GM12878 (cell line): Measurements from ENCODE around the gene SEPTIN6. TPM values are rescaled to one million over a fixed set of nuclear protein-coding genes. Genes with fewer than 3 reads are reported as not detected.

Experiments
- CBX3 ChIP-seq: fragments of 200-600 bp; sonication (generic); IDR thresholded peaks from 2 replicates; pipeline ENCODE4 v1.6.1; 2016; ENCODE audit warnings: low read depth, borderline replicate concordance
- CREB1 ChIP-seq: IDR thresholded peaks from 2 replicates; pipeline ENCODE4 v1.6.1; 2012; ENCODE audit warnings: low read depth, mild to moderate bottlenecking, inconsistent platforms
- DPF2 ChIP-seq: fragments of 450-650 bp; IDR thresholded peaks from 2 replicates; pipeline ENCODE4 v1.6.1; 2017; ENCODE audit warnings: mild to moderate bottlenecking
- KLF5 ChIP-seq: fragments of 450-650 bp; IDR thresholded peaks from 2 replicates; pipeline ENCODE4 v1.6.1; 2014; ENCODE audit warnings: mild to moderate bottlenecking; ENCODE audit not compliant: partially characterized antibody
- MYB ChIP-seq: fragments of 150-350 bp; IDR thresholded peaks from 2 replicates; pipeline ENCODE4 v1.6.1; 2014; ENCODE audit warnings: mild to moderate bottlenecking, low read depth, low read length, borderline replicate concordance
- NFIC ChIP-seq: IDR thresholded peaks from 2 replicates; pipeline ENCODE4 v1.6.1; 2012; ENCODE audit warnings: low read depth, mild to moderate bottlenecking, inconsistent platforms, low read length, moderate library complexity
- POLR2AphosphoS2 ChIP-seq: IDR thresholded peaks from 2 replicates; pipeline ENCODE4 v1.6.1; 2011; ENCODE audit warnings: low read depth, mild to moderate bottlenecking, low read length, improper control_type of control experiment, moderate library complexity
- RBBP5 ChIP-seq: fragments of 200-600 bp; sonication (generic); conservative IDR thresholded peaks from 2 replicates; pipeline ENCODE4 v1.6.1; 2016
- RFX5 ChIP-seq: IDR thresholded peaks from 2 replicates; pipeline ENCODE4 v1.6.1; 2011; ENCODE audit warnings: low read depth, low read length, improper control_type of control experiment
- SP1 ChIP-seq: IDR thresholded peaks from one replicate; pipeline ENCODE4 v1.6.1; 2011; ENCODE audit warnings: low read depth, low read length
- SREBF2 ChIP-seq: IDR thresholded peaks from 2 replicates; pipeline ENCODE4 v1.6.1; 2012; ENCODE audit warnings: mild to moderate bottlenecking, low read length
- STAT3 ChIP-seq: IDR thresholded peaks from 2 replicates; pipeline ENCODE4 v1.6.1; 2011; ENCODE audit warnings: low read depth, low read length, improper control_type of control experiment
- ZNF274 ChIP-seq: IDR thresholded peaks from one replicate; pipeline ENCODE4 v1.8.0; 2011; ENCODE audit not compliant: insufficient read length, insufficient read depth
- ZSCAN29 ChIP-seq: fragments of 450-650 bp; IDR thresholded peaks from 2 replicates; pipeline ENCODE4 v1.6.1; 2017; ENCODE audit warnings: mild to moderate bottlenecking, moderate library complexity
- ZZZ3 ChIP-seq: IDR thresholded peaks from 2 replicates; pipeline ENCODE4 v1.6.1; 2011; ENCODE audit warnings: low read depth; ENCODE audit not compliant: control insufficient read depth, insufficient read length
- polyA plus RNA-seq, 11 experiments: library from polyadenylated mRNA; depleted of rRNA in 4 of 11; unstranded in 6 of 11; stranded (reverse) in 5 of 11; fragments of >200 nt; fragmentation: Nextera tagmentation in 4 of 11; fragmentation: Illumina TruSeq in 1 of 11; extraction: Ambion mirVana in 4 of 11; extraction: Trizol in 1 of 11; gene quantifications; 1 replicate in 1 of 11; 2 replicates in 10 of 11; pipeline versions ENCODE4 v1.2.1 to v1.2.3, GENCODE V29; 2011 to 2016; ENCODE audit warnings: inconsistent platforms in 2 of 11, missing spikeins in 2 of 11, low read depth in 1 of 11
- total RNA-seq, 4 experiments: library from RNA; depleted of rRNA in 3 of 4; stranded (reverse); fragments of >200 nt in 3 of 4; fragmentation: Illumina TruSeq in 1 of 4; extraction: Trizol in 1 of 4; gene quantifications; 2 replicates each; pipeline versions ENCODE4 v1.2.1 to v1.2.3, GENCODE V29; 2013 to 2021
- TF ChIP-seq, protein P1 (sequence below): fragments of 450-650 bp; IDR thresholded peaks from 2 replicates; pipeline ENCODE4 v1.6.1; 2017; ENCODE audit warnings: mild to moderate bottlenecking
- TF ChIP-seq, protein P2 (sequence below): IDR thresholded peaks from 2 replicates; pipeline ENCODE4 v1.6.1; 2012; ENCODE audit warnings: mild to moderate bottlenecking, low read depth, low read length
- TF ChIP-seq, protein P3 (sequence below): fragments of 450-650 bp; IDR thresholded peaks from 2 replicates; pipeline ENCODE4 v1.6.1; 2017; ENCODE audit warnings: antibody characterized with exemption, mild to moderate bottlenecking, moderate library complexity
- TF ChIP-seq, protein P4 (sequence below): IDR thresholded peaks from 2 replicates; pipeline ENCODE4 v1.6.1; 2011; ENCODE audit warnings: low read depth, mild to moderate bottlenecking, low read length, moderate library complexity, borderline replicate concordance; ENCODE audit errors: extremely low read depth
- TF ChIP-seq, protein P5 (sequence below): IDR thresholded peaks from 2 replicates; pipeline ENCODE4 v1.6.1; 2012; ENCODE audit warnings: low read depth, low read length, improper control_type of control experiment

SEPTIN6 gene
- total and polyA plus RNA-seq, 10 of the 15 experiments (the other 5 are each of a cell fraction or from before 2014, with no cell fraction given): 37.2 to 353 (median 154) TPM

DNA sequence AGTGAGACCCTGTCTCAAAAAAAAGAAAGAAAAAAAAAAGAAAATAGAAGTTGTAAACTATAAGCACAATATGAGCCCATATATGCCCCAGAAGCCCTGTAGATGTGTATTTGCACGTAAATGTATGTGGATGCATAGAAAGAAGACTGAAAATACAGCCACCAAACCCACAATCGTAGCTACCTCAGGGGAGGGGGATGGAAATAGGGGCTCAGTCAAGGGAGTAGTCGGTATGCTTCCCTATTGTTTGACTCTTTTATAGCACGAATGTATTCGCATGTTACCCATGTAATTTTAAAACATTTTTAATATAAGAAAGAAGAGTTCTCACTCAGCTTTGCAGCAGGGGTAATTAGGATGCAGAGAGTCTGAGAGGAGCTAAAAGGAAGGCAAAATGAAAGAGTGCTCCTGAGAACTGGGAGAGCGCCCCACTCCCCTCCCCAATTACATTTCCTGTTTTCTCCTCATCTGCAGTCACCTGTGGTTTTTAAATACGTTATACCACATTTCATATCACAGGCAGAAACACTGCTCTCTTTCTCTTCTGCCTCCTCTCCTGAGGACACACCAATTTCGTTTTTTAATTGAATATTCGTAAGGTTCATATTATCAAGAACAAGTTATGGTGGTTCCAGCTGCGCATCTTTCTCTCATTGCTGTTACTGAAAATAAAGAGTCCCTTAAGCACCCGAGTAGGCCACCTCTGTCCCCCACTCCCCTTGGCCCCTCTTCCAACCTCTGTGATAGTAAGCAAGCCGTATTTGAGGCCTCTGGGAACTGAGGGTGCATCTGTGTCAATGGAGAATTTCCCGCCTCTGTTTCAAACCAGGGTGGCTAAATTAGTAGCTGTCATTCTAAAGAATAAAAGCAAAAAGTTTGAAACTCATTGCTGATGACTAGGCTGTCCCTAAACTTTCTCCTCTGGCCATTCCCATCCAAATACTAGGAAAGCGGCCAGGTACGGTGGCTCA, 10.7 kb downstream of the SEPTIN6 start (continued):
- TF ChIP-seq RBBP5: no peak
- peak; percentile 53 for TF ChIP-seq SP1
- TF ChIP-seq CREB1: peak; percentile 61; the same call in 1 of the 2 replicates
- TF ChIP-seq, protein P1, sequence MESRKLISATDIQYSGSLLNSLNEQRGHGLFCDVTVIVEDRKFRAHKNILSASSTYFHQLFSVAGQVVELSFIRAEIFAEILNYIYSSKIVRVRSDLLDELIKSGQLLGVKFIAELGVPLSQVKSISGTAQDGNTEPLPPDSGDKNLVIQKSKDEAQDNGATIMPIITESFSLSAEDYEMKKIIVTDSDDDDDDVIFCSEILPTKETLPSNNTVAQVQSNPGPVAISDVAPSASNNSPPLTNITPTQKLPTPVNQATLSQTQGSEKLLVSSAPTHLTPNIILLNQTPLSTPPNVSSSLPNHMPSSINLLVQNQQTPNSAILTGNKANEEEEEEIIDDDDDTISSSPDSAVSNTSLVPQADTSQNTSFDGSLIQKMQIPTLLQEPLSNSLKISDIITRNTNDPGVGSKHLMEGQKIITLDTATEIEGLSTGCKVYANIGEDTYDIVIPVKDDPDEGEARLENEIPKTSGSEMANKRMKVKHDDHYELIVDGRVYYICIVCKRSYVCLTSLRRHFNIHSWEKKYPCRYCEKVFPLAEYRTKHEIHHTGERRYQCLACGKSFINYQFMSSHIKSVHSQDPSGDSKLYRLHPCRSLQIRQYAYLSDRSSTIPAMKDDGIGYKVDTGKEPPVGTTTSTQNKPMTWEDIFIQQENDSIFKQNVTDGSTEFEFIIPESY: no peak
- peak; percentile 79 for TF ChIP-seq NFIC
- peak; percentile 90; the same call in 1 of the 2 replicates for TF ChIP-seq MYB
- no peak for TF ChIP-seq CBX3
- TF ChIP-seq ZSCAN29: no peak
- 0 out of 2 replicates have a peak, but pooled peaks have one; percentile 19 for TF ChIP-seq STAT3
- TF ChIP-seq, protein P2, sequence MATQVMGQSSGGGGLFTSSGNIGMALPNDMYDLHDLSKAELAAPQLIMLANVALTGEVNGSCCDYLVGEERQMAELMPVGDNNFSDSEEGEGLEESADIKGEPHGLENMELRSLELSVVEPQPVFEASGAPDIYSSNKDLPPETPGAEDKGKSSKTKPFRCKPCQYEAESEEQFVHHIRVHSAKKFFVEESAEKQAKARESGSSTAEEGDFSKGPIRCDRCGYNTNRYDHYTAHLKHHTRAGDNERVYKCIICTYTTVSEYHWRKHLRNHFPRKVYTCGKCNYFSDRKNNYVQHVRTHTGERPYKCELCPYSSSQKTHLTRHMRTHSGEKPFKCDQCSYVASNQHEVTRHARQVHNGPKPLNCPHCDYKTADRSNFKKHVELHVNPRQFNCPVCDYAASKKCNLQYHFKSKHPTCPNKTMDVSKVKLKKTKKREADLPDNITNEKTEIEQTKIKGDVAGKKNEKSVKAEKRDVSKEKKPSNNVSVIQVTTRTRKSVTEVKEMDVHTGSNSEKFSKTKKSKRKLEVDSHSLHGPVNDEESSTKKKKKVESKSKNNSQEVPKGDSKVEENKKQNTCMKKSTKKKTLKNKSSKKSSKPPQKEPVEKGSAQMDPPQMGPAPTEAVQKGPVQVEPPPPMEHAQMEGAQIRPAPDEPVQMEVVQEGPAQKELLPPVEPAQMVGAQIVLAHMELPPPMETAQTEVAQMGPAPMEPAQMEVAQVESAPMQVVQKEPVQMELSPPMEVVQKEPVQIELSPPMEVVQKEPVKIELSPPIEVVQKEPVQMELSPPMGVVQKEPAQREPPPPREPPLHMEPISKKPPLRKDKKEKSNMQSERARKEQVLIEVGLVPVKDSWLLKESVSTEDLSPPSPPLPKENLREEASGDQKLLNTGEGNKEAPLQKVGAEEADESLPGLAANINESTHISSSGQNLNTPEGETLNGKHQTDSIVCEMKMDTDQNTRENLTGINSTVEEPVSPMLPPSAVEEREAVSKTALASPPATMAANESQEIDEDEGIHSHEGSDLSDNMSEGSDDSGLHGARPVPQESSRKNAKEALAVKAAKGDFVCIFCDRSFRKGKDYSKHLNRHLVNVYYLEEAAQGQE: no peak
- TF ChIP-seq ZNF274: no peak
- TF ChIP-seq RFX5: no peak
- no peak for TF ChIP-seq POLR2AphosphoS2
- TF ChIP-seq, protein P3, sequence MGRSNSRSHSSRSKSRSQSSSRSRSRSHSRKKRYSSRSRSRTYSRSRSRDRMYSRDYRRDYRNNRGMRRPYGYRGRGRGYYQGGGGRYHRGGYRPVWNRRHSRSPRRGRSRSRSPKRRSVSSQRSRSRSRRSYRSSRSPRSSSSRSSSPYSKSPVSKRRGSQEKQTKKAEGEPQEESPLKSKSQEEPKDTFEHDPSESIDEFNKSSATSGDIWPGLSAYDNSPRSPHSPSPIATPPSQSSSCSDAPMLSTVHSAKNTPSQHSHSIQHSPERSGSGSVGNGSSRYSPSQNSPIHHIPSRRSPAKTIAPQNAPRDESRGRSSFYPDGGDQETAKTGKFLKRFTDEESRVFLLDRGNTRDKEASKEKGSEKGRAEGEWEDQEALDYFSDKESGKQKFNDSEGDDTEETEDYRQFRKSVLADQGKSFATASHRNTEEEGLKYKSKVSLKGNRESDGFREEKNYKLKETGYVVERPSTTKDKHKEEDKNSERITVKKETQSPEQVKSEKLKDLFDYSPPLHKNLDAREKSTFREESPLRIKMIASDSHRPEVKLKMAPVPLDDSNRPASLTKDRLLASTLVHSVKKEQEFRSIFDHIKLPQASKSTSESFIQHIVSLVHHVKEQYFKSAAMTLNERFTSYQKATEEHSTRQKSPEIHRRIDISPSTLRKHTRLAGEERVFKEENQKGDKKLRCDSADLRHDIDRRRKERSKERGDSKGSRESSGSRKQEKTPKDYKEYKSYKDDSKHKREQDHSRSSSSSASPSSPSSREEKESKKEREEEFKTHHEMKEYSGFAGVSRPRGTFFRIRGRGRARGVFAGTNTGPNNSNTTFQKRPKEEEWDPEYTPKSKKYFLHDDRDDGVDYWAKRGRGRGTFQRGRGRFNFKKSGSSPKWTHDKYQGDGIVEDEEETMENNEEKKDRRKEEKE: no peak
- TF ChIP-seq DPF2: no peak; the same call in 1 of the 2 replicates
- TF ChIP-seq ZZZ3: no peak
- no peak for TF ChIP-seq SREBF2
- TF ChIP-seq, protein P4, sequence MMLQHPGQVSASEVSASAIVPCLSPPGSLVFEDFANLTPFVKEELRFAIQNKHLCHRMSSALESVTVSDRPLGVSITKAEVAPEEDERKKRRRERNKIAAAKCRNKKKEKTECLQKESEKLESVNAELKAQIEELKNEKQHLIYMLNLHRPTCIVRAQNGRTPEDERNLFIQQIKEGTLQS: no peak
- TF ChIP-seq, protein P5, sequence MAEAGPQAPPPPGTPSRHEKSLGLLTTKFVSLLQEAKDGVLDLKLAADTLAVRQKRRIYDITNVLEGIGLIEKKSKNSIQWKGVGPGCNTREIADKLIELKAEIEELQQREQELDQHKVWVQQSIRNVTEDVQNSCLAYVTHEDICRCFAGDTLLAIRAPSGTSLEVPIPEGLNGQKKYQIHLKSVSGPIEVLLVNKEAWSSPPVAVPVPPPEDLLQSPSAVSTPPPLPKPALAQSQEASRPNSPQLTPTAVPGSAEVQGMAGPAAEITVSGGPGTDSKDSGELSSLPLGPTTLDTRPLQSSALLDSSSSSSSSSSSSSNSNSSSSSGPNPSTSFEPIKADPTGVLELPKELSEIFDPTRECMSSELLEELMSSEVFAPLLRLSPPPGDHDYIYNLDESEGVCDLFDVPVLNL: peak; percentile 76
- TF ChIP-seq KLF5: no peak
